ENCODE measurements around the gene PLEKHG2.

PLEKHG2 gene

GRCh38 chr19:39406656-39407409 is 5.6 kb upstream of the PLEKHG2 start, which contains the start of gene ZFP36:
TSS of gene ZFP36 (plus strand) at chr19:39406847. CDS start at chr19:39406905, 58 bp downstream.
- peak; percentile 86 for DNase-seq

- no peak for DNase-seq
These were observed 5.1 kb upstream of the PLEKHG2 start for GRCh38 chr19:39407410-39407659.

- DNase-seq: no peak
These were observed 4.6 kb upstream of the PLEKHG2 start for GRCh38 chr19:39407660-39408391.

- no peak for DNase-seq
These were observed 3.9 kb upstream of the PLEKHG2 start for GRCh38 chr19:39408392-39409207.

- DNase-seq: peak; percentile 75
These were observed 3.1 kb upstream of the PLEKHG2 start for GRCh38 chr19:39409208-39410016.

GRCh38 chr19:39410017-39410830 is 2.2 kb upstream of the PLEKHG2 start:
- no peak for DNase-seq

- no peak for DNase-seq
These were observed 1.7 kb upstream of the PLEKHG2 start for GRCh38 chr19:39410831-39411080.

- no peak for DNase-seq
These were observed 1.2 kb upstream of the PLEKHG2 start for GRCh38 chr19:39411081-39411831.

- peak; percentile 92 for DNase-seq
These were observed 703 bp upstream of the PLEKHG2 start for GRCh38 chr19:39411832-39412099.

GRCh38 chr19:39412867-39413271 is 400 bp downstream of the PLEKHG2 start:
- DNase-seq: no peak

- DNase-seq: no peak
These were observed 922 bp downstream of the PLEKHG2 start for GRCh38 chr19:39413272-39413910.

GRCh38 chr19:39413911-39414608 is 1.6 kb downstream of the PLEKHG2 start:
- no peak for DNase-seq

GRCh38 chr19:39415111-39416046 is 2.9 kb downstream of the PLEKHG2 start:
- DNase-seq: no peak

GRCh38 chr19:39416152-39417120 is 4.0 kb downstream of the PLEKHG2 start:
- DNase-seq: no peak

GRCh38 chr19:39417463-39418181 is 5.2 kb downstream of the PLEKHG2 start:
- no peak for DNase-seq

GRCh38 chr19:39419003-39419402 is 6.5 kb downstream of the PLEKHG2 start:
- DNase-seq: no peak

- DNase-seq: no peak
These were observed 8.3 kb downstream of the PLEKHG2 start for GRCh38 chr19:39420769-39421168.
